IPS-NIHi7 (cell line): ENCODE results near the gene SETDB1.
"Not testable (repeated sequence)": the region's sequence is repeated elsewhere in the genome, so short reads cannot be mapped to it uniquely, and the experiment has no call there.

ENCODE experiments used
- DNase-seq: peaks from one replicate; pipeline ENCODE4 v3.0.0; 2012; ENCODE audit warnings: mixed read lengths; ENCODE audit errors: extremely low spot score

Gene SETDB1

GRCh38 chr1:150926097-150926741 lies at the start of gene SETDB1:
Gene SETDB1, plus strand, starts transcription at chr1:150926363. Its CDS starts 1,352 bp downstream, at chr1:150927715.
- peak; percentile 95 for DNase-seq

- not testable (repeated sequence) for DNase-seq
These were observed 47.2 kb upstream of the SETDB1 start for GRCh38 chr1:150878931-150879330.

GRCh38 chr1:150881331-150882070 lies 44.7 kb upstream of the SETDB1 start:
- no peak for DNase-seq

- DNase-seq: not testable (repeated sequence)
These were observed 43.0 kb upstream of the SETDB1 start for GRCh38 chr1:150883121-150883520.

GRCh38 chr1:150887018-150887417 lies 39.1 kb upstream of the SETDB1 start, which contains the start of gene CTXND2:
Gene CTXND2, plus strand, starts transcription at chr1:150887136. Its CDS starts 25,179 bp downstream, at chr1:150912315.
- DNase-seq: no peak

GRCh38 chr1:150888727-150889126 lies 37.4 kb upstream of the SETDB1 start:
- no peak for DNase-seq

- DNase-seq: no peak
These were observed 36.1 kb upstream of the SETDB1 start for GRCh38 chr1:150890033-150890416.

- no peak for DNase-seq
These were observed 32.7 kb upstream of the SETDB1 start for GRCh38 chr1:150893336-150893913.

GRCh38 chr1:150895618-150896017 lies 30.5 kb upstream of the SETDB1 start:
- peak; percentile 8 for DNase-seq

GRCh38 chr1:150899795-150900194 lies 26.4 kb upstream of the SETDB1 start:
- DNase-seq: not testable (repeated sequence)

GRCh38 chr1:150902346-150902745 lies 23.8 kb upstream of the SETDB1 start:
- DNase-seq: no peak

GRCh38 chr1:150902751-150903150 lies 23.4 kb upstream of the SETDB1 start:
- no peak for DNase-seq

GRCh38 chr1:150905301-150905700 lies 20.9 kb upstream of the SETDB1 start:
- no peak for DNase-seq

GRCh38 chr1:150906329-150906728 lies 19.8 kb upstream of the SETDB1 start:
- DNase-seq: no peak

- no peak for DNase-seq
These were observed 19.4 kb upstream of the SETDB1 start for GRCh38 chr1:150906813-150907212.

GRCh38 chr1:150909585-150910180 lies 16.5 kb upstream of the SETDB1 start:
- no peak for DNase-seq

GRCh38 chr1:150912623-150913022 lies 13.5 kb upstream of the SETDB1 start:
- DNase-seq: no peak

- DNase-seq: no peak
These were observed 8.8 kb upstream of the SETDB1 start for GRCh38 chr1:150917387-150917786.

GRCh38 chr1:150922519-150922975 lies 3.6 kb upstream of the SETDB1 start:
- DNase-seq: peak; percentile 76

- no peak for DNase-seq
These were observed 1.1 kb upstream of the SETDB1 start for GRCh38 chr1:150925080-150925479.

GRCh38 chr1:150927624-150928023 lies 1.5 kb downstream of the SETDB1 start:
- DNase-seq: no peak

GRCh38 chr1:150928286-150928685 lies 2.1 kb downstream of the SETDB1 start:
- DNase-seq: no peak
